Mucosa of descending colon (tissue), 3 donors: Measurements from ENCODE around the gene ARL5B. TPM values are rescaled to one million over a fixed set of nuclear protein-coding genes. Genes with fewer than 3 reads are reported as not detected.

ENCODE experiments used
- ATAC-seq: fragments of 200-7000 bp; cut with Tn5 transposase; one replicate; pipeline ENCODE4 v1.9.1; 2020; ENCODE audit warnings: mild to moderate bottlenecking, moderate library complexity
- DNase-seq, 3 donors: peaks; one replicate each; pipeline ENCODE4 v3.0.0-alpha.2; 2020
- H3K36me3 ChIP-seq: fragments of 200-600 bp; one replicate; pipeline ENCODE4 v1.8.0; 2021; ENCODE audit warnings: low read depth, mild to moderate bottlenecking
- H3K4me1 ChIP-seq: fragments of 200-600 bp; one replicate; pipeline ENCODE4 v1.8.0; 2021; ENCODE audit warnings: low read depth, mild to moderate bottlenecking
- H3K4me3 ChIP-seq: fragments of 200-600 bp; one replicate; pipeline ENCODE4 v1.8.0; 2021; ENCODE audit warnings: mild to moderate bottlenecking
- H3K9me3 ChIP-seq: fragments of 200-600 bp; one replicate; pipeline ENCODE4 v1.8.0; 2021; ENCODE audit warnings: mild to moderate bottlenecking
- CTCF ChIP-seq: fragments of 200-600 bp; IDR thresholded peaks from one replicate; pipeline ENCODE4 v1.8.0; 2022; ENCODE audit warnings: antibody characterized with exemption, mild to moderate bottlenecking
- intact Hi-C, 2 donors: fragments of 100-400 bp; cut with DNase I in 1 of 2; cut with micrococcal nuclease in 1 of 2; formaldehyde crosslinking; loops; one replicate each; pipeline versions ENCODE4 v1.11.0 to v1.11.1; 2022; cut with DNase I, micrococcal nuclease
- long read RNA-seq, 2 donors: library from polyadenylated mRNA; unstranded; transcript quantifications; one replicate each; pipeline ENCODE4 v2.0.0, GENCODE V29; 2019 to 2021
- total RNA-seq, 3 donors: library from RNA; stranded (reverse); fragmentation: NEBNext Ultra II Directional in 2 of 3; extraction: Animal tissue kit (Norgen Biotek cat#: 25700) in 2 of 3; gene quantifications; one replicate each; pipeline versions ENCODE4 v1.2.1 to v1.2.4, GENCODE V29; 2021 to 2023
- donor health status: DM: no; HTN: no; CAD: no; lungs with moderate emphysema.
- donor health status: DM: no; HTN: no; CAD: no.
- donor health status: DM: no; HTN: yes; CAD: no.

ARL5B gene
- total RNA-seq, result 10 to 100 TPM; 13.8 to 19.3 (median 14.5) TPM
- long read RNA-seq, donor 1, full-length matches to known transcripts, result 7 of 9 reads
- long read RNA-seq, donor 1, partial matches to known transcripts, result 1 of 9 reads
- long read RNA-seq, donor 1, other reads (novel, unspliced or antisense), result 1 of 9 reads
- long read RNA-seq, donor 2, full-length matches to known transcripts, result 2 of 4 reads
- long read RNA-seq, donor 2, partial matches to known transcripts, result 1 of 4 reads
- long read RNA-seq, donor 2, other reads (novel, unspliced or antisense), result 1 of 4 reads

- intact Hi-C loops, result no loop called here
- no peak for TF ChIP-seq CTCF
- peak; percentile 98 to 99 (median 99) for DNase-seq
- ATAC-seq, result peak; percentile 98
- Histone ChIP-seq H3K36me3 (no peaks in the 10 kb centered on the region), H3K4me3 (peak within 1 kb of the TSS; percentile 89), H3K4me1 (peaks cover 22% of the 10 kb centered on the region), H3K9me3 (no peaks in the 10 kb centered on the region)
Measured at GRCh38 chr10:18659125-18659818, at the start of gene ARL5B. Gene ARL5B (plus strand): TSS chr10:18659431. CDS start chr10:18659638, 207 bp downstream.

GRCh38 chr10:18610517-18610916, 48.7 kb upstream of the ARL5B start:
- TF ChIP-seq CTCF, result no peak
- H3K36me3 ChIP-seq, result no peaks in the 10 kb centered on the region
- H3K9me3 ChIP-seq, result no peaks in the 10 kb centered on the region
- intact Hi-C loops, result no loop called here
- no peak overlapping the region for H3K4me3 ChIP-seq
- peak in 1 of 3 donors; percentile 35 for DNase-seq
- peaks cover 10% of the 10 kb centered on the region for H3K4me1 ChIP-seq
- peak; percentile 97 for ATAC-seq

GRCh38 chr10:18611168-18611567, 48.1 kb upstream of the ARL5B start:
- H3K4me3 ChIP-seq, result no peak overlapping the region
- DNase-seq, result no peak
- H3K9me3 ChIP-seq, result no peaks in the 10 kb centered on the region
- H3K36me3 ChIP-seq, result no peaks in the 10 kb centered on the region
- ATAC-seq, result no peak
- TF ChIP-seq CTCF, result no peak
- intact Hi-C loops, result no loop called here
- peaks cover 10% of the 10 kb centered on the region for H3K4me1 ChIP-seq

- intact Hi-C loops, result no loop called here
- Histone ChIP-seq H3K36me3 (no peaks in the 10 kb centered on the region), H3K4me1 (peaks cover 9% of the 10 kb centered on the region), H3K4me3 (no peak overlapping the region), H3K9me3 (no peaks in the 10 kb centered on the region)
- no peak for DNase-seq
- TF ChIP-seq CTCF, result no peak
- no peak for ATAC-seq
Measured at GRCh38 chr10:18615618-18616017, 43.6 kb upstream of the ARL5B start.

- Histone ChIP-seq H3K9me3 (no peaks in the 10 kb centered on the region), H3K4me3 (no peak overlapping the region), H3K36me3 (no peaks in the 10 kb centered on the region), H3K4me1 (peaks cover 1% of the 10 kb centered on the region)
- no peak for TF ChIP-seq CTCF
- intact Hi-C loops, result no loop called here
- DNase-seq (no peak), ATAC-seq (no peak)
Measured at GRCh38 chr10:18616337-18616736, 42.9 kb upstream of the ARL5B start.
